Measurements from ENCODE around the gene FBH1.

DNA sequence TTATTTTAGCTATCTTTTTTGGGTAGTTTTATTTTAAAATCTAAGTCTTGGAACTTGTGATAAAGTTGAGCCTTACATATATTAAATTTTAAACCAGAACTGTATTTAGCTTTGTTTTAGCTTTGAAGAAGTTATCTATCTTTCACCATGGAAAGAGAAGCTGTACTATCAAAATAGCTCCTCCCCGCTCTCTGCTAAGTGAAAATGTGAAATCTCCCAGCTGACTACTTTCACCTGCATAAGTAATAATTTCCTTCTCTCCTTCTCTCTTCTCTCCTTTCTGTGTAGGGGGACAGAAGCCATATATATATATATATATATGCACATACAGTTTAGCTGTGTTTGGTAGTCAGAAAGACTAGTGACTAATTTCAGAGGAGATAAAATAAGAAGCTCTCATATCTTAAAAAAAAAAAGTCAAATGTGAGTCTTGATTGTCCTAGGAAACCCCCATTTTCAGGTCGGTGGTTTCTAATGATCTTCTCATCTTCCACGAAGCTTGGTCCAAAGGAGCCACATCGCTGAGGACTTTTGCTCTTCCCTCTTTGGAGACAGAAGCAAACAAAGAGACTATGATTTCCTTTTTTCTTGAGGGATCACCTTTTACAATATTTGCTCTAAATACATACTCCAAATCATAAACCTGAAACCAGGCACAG lies 46.2 kb upstream of the FBH1 start:
- TF ChIP-seq TAF1 (IDR thresholded peaks at IDR 0.05; ENCODE audit: control insufficient read depth, extremely low read depth, insufficient read depth, low read length, severe bottlenecking) (no peak), ETV5 (CRISPR knock-in tag; IDR thresholded peaks at IDR 0.05; ENCODE audit: low read depth) (no peak), ZBTB40 (IDR thresholded peaks at IDR 0.05) (no peak), ZBTB40 (CRISPR knock-in tag; IDR thresholded peaks at IDR 0.05) (no peak), KHSRP (IDR thresholded peaks at IDR 0.05) (no peak), PRDM10 (IDR thresholded peaks at IDR 0.05; ENCODE audit: partially characterized antibody) (no peak), ELK1 (CRISPR knock-in tag; IDR thresholded peaks at IDR 0.05) (no peak), MNT (conservative IDR thresholded peaks at IDR 0.05) (no peak), TAF15 (IDR thresholded peaks at IDR 0.05; ENCODE audit: low read depth, low read length) (no peak), BHLHE40 (IDR thresholded peaks at IDR 0.05; ENCODE audit: low read length) (no peak), ZNF586 (CRISPR knock-in tag; conservative IDR thresholded peaks at IDR 0.05) (no peak), ZNF785 (CRISPR knock-in tag; IDR thresholded peaks at IDR 0.05) (no peak), SMARCB1 (IDR thresholded peaks at IDR 0.05; ENCODE audit: insufficient read length, low read depth) (no peak), ZNF561 (CRISPR knock-in tag; conservative IDR thresholded peaks at IDR 0.05) (no peak)

All from K562 (cell line).